Prostate gland (tissue), 2 donors: ENCODE data around the gene DCX. TPM values are rescaled to one million over a fixed set of nuclear protein-coding genes. Genes with fewer than 3 reads are reported as not detected.

Experiments
- DNase-seq: peaks from one replicate; pipeline ENCODE4 v3.0.0-alpha.2; 2019; ENCODE audit warnings: low spot score
- H3K27ac ChIP-seq, 2 donors: fragments of 200-600 bp; sonication (generic); 2 replicates each; pipeline ENCODE4 v1.5.1; 2017 to 2019
- H3K27me3 ChIP-seq: fragments of 200-600 bp; sonication (generic); replicated peaks from 2 replicates; pipeline ENCODE4 v1.5.1; 2019; ENCODE audit not compliant: insufficient read depth
- H3K36me3 ChIP-seq, 2 donors: fragments of 200-600 bp; sonication (generic); 1 replicate in 1 of 2; 2 replicates in 1 of 2; pipeline versions ENCODE4 v1.5.1 to v1.8.1; 2017 to 2019
- H3K4me1 ChIP-seq: fragments of 200-600 bp; sonication (generic); replicated peaks from 2 replicates; pipeline ENCODE4 v1.5.1; 2019
- H3K4me3 ChIP-seq, 2 donors: fragments of 200-600 bp; sonication (generic); 2 replicates each; pipeline ENCODE4 v1.5.1; 2017 to 2019
- H3K9me3 ChIP-seq: fragments of 200-600 bp; sonication (generic); 2 replicates; pipeline ENCODE4 v1.5.1; 2017
- CTCF ChIP-seq, 4 experiments: fragments of 200-600 bp in 2 of 4; fragments of 450-650 bp in 2 of 4; sonication (generic) in 2 of 4; IDR thresholded peaks; 1 replicate in 3 of 4; 2 replicates in 1 of 4; pipeline ENCODE4 v1.5.1; 2016 to 2019; ENCODE audit warnings: antibody characterized with exemption in 4 of 4, mild to moderate bottlenecking in 2 of 4, moderate library complexity in 2 of 4
- POLR2A ChIP-seq: fragments of 450-650 bp; IDR thresholded peaks from one replicate; pipeline ENCODE4 v1.6.1; 2016; ENCODE audit warnings: antibody characterized with exemption, mild to moderate bottlenecking
- POLR2AphosphoS5 ChIP-seq: sonication (generic); formaldehyde crosslinking; IDR thresholded peaks from one replicate; pipeline ENCODE4 v1.6.1; 2017; ENCODE audit warnings: antibody characterized with exemption
- WGBS: methylation state at CpG from one replicate; pipeline ENCODE4 v1.1.5; 2018; 5-methylcytosine and 5-hydroxymethylcytosine counted together
- intact Hi-C: fragments of 100-400 bp; cut with DNase I; formaldehyde crosslinking; loops from one replicate; pipeline ENCODE4 v1.14.2; 2022
- total RNA-seq, 2 donors: library from RNA; depleted of rRNA; stranded (reverse); fragments of >200 nt; gene quantifications; one replicate each; pipeline ENCODE4 v1.1.0, GENCODE V29; 2016

The DCX gene
- total RNA-seq, 2 donors from 2014 or later = 0.17 TPM; not detected in 1

DNA sequence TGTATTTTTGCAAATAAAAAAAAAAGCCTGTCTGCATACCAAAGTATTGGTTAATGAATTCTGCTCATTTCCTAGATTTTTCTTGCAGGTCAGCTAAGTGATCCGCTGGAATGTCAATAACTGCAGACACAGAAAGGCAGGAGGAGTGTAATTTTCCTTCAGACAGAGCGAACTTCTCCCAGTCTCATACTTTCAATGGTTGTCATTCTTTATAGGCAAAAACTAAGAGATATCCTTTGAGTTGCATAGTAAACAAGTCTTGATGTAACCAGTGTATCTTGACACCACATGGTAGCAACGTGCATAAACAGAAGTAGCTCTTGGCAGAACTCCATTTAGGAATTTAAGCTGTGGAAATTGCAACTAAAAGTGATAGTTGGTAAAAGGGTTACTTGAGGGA is 149.9 kb downstream of the DCX start:
- Histone ChIP-seq H3K4me1 (no peaks in the 10 kb centered on the region), H3K4me3 (no peak overlapping the region), H3K27me3 (no peaks in the 10 kb centered on the region), H3K9me3 (no peaks in the 10 kb centered on the region), H3K27ac (no peak overlapping the region), H3K36me3 (no peaks in the 10 kb centered on the region)
- DNase-seq = no peak
- WGBS = 74% methylated on average over 3 of the region's 3 CpGs
- intact Hi-C loops = no loop called here
- TF ChIP-seq POLR2A (no peak), POLR2AphosphoS5 (no peak), CTCF (IDR thresholded peaks at IDR 0.05) (no peak)

DNA sequence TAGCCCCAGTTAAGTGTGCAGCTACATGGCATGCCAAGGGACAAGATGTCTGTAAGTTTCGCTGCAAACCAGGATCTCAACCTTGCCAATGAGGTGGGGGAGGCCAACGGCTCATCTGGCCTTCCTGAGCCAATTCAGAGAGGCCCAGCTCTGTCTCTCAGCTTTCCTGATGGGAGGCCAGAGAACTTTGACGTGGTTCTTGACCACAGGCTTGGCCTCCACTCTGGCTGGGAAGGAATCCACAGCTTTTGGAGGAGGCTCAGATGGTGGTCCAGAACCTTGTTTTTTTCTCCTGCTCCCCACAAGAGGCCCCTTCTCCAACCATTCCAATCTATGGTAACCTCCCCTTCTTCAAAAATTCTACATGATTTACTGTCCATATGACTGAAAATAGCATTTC is 151.5 kb downstream of the DCX start:
- Histone ChIP-seq H3K4me1 (no peaks in the 10 kb centered on the region), H3K27me3 (no peaks in the 10 kb centered on the region), H3K9me3 (no peaks in the 10 kb centered on the region), H3K4me3 (no peak overlapping the region), H3K36me3 (no peaks in the 10 kb centered on the region), H3K27ac (no peak overlapping the region)
- 91% methylated on average over 3 of the region's 3 CpGs for WGBS
- no peak for TF ChIP-seq POLR2AphosphoS5
- no peak for TF ChIP-seq POLR2A
- TF ChIP-seq CTCF (IDR thresholded peaks at IDR 0.05) = no peak
- no peak for DNase-seq
- intact Hi-C loops = no loop called here

DNA sequence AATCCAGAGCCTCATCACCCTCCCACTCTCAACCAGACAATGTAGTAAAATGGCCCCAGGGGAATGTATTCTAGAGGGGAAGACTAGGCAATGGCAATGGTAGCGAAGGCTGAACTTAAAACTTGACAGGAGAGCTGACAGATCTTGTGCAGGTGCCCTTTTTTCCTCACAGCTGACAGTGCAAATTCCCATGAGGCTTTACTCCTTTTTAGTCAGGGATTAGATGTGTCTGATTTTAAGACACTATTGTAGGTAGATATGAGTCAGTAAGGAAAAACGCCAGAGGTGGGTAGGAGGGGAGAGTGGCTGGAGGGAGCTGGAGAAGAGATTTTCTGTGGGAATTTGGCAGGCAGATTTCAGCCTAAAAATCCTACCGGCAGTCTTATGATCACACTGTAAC is 152.4 kb downstream of the DCX start:
- Histone ChIP-seq H3K4me3 (no peak overlapping the region), H3K27ac (no peak overlapping the region), H3K4me1 (no peaks in the 10 kb centered on the region), H3K27me3 (no peaks in the 10 kb centered on the region), H3K36me3 (no peaks in the 10 kb centered on the region), H3K9me3 (no peaks in the 10 kb centered on the region)
- 69% methylated on average over 3 of the region's 3 CpGs for WGBS
- TF ChIP-seq CTCF (IDR thresholded peaks at IDR 0.05) = no peak
- no peak for TF ChIP-seq POLR2AphosphoS5
- TF ChIP-seq POLR2A = no peak
- no peak for DNase-seq
- intact Hi-C loops = no loop called here

DNA sequence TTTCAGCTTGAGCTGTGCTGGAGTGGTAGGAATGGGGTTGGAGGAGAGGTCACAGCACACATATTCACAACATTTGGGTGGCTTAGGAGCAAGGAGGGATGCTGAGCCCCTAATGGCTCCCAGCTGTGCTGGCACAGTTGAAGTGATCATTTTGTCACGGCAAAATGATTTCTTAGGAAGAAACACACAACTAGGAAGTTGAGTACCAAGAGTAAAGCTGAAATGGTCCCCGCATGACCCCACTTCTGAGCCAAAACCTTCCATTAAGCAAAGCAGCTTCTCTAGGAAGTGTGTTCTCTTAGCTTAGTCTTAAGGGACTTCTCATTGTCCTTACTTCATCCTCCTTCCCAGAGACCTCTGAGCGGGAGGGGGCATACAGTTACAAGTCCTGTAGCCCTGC is 154.3 kb downstream of the DCX start:
- Histone ChIP-seq H3K4me1 (no peaks in the 10 kb centered on the region), H3K36me3 (no peaks in the 10 kb centered on the region), H3K4me3 (no peak overlapping the region), H3K27me3 (no peaks in the 10 kb centered on the region), H3K9me3 (no peaks in the 10 kb centered on the region), H3K27ac (no peak overlapping the region)
- TF ChIP-seq CTCF (IDR thresholded peaks at IDR 0.05) (no peak), POLR2A (no peak)
- 71% methylated on average over 3 of the region's 3 CpGs for WGBS
- no peak for DNase-seq
- intact Hi-C loops = no loop called here

DNA sequence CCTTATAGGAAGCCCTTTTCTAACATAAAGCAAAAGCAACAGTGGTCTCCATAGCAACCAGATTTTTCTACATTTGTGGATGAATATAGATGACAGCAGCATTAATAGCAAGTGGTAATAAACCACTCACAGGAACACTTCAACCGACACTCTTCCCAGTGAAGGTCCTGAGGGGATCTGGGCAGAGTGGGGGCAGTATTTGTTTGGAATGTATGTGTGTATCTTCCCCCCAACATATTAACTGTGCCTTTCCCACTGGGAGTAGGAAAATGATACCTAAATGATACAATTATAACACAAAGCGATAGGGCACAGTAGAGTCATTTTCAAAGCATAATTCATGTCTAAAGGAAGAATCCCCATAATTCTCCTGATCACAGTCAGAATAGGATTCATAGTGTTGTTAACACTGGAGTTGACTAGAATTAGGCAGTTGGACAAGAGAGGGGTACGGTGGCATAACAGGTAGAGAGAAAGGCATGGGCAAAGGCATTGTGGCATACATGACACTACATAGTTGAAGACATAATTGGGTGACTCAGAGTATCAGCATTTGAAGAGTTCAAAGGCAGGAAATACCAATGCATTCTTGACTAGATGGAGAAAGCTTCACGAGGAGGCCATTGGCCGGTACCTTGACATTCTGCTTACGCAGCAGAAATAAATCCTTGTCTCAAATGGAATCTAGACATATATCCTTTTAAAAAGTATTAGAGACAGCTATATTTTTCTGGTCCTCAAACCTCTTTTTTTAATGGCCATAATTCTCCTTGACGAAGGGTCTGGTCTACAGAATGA is 156.9 kb downstream of the DCX start:
- TF ChIP-seq POLR2AphosphoS5 (no peak), CTCF (IDR thresholded peaks at IDR 0.05) (no peak), POLR2A (no peak)
- Histone ChIP-seq H3K4me3 (no peak overlapping the region), H3K4me1 (no peaks in the 10 kb centered on the region), H3K36me3 (no peaks in the 10 kb centered on the region), H3K27me3 (no peaks in the 10 kb centered on the region), H3K27ac (no peak overlapping the region), H3K9me3 (no peaks in the 10 kb centered on the region)
- DNase-seq = no peak
- WGBS = 79% methylated on average over 7 of the region's 7 CpGs
- intact Hi-C loops = no loop called here
